ENCODE results near the gene ABCC3.
A peak's percentile ranks its signal among the peaks of the same experiment; 100 is the strongest.

The ABCC3 gene

GRCh38 chr17:50608700-50609379 lies 25.8 kb upstream of the ABCC3 start:
- peak overlapping the region; percentile 2 for H3K4me3 ChIP-seq (ENCODE audit: low read depth, low read length)
- TF ChIP-seq CTCF (IDR thresholded peaks at IDR 0.05; ENCODE audit: low read depth, low read length), result no peak
- peak overlapping the region; percentile 93 for H3K27ac ChIP-seq
- peak; percentile 82 for DNase-seq
- no peaks in the 10 kb centered on the region for H3K27me3 ChIP-seq (ENCODE audit: insufficient read depth, low read depth, severe bottlenecking)
- no peaks in the 10 kb centered on the region for H3K9me3 ChIP-seq (ENCODE audit: severe bottlenecking)
- peaks cover 51% of the 10 kb centered on the region for H3K36me3 ChIP-seq

- no peaks in the 10 kb centered on the region for H3K27me3 ChIP-seq (ENCODE audit: insufficient read depth, low read depth, severe bottlenecking)
- TF ChIP-seq CTCF (IDR thresholded peaks at IDR 0.05; ENCODE audit: low read depth, low read length), result no peak
- no peaks in the 10 kb centered on the region for H3K9me3 ChIP-seq (ENCODE audit: severe bottlenecking)
- peak; percentile 94 for DNase-seq
- peaks cover 44% of the 10 kb centered on the region for H3K36me3 ChIP-seq
- H3K4me3 ChIP-seq (ENCODE audit: low read depth, low read length), result peak overlapping the region; percentile 2
- H3K27ac ChIP-seq, result peak overlapping the region; percentile 93
Observed at GRCh38 chr17:50609380-50610074, 25.2 kb upstream of the ABCC3 start.

GRCh38 chr17:50611634-50612033 lies 23.0 kb upstream of the ABCC3 start:
- H3K27ac ChIP-seq, result peak overlapping the region; percentile 83
- TF ChIP-seq CTCF (IDR thresholded peaks at IDR 0.05; ENCODE audit: low read depth, low read length), result no peak
- peaks cover 39% of the 10 kb centered on the region for H3K36me3 ChIP-seq
- DNase-seq, result no peak
- no peak overlapping the region for H3K4me3 ChIP-seq (ENCODE audit: low read depth, low read length)
- H3K9me3 ChIP-seq (ENCODE audit: severe bottlenecking), result no peaks in the 10 kb centered on the region
- H3K27me3 ChIP-seq (ENCODE audit: insufficient read depth, low read depth, severe bottlenecking), result no peaks in the 10 kb centered on the region

GRCh38 chr17:50612281-50612680 lies 22.4 kb upstream of the ABCC3 start:
- peak; percentile 60 for DNase-seq
- no peak overlapping the region for H3K4me3 ChIP-seq (ENCODE audit: low read depth, low read length)
- no peaks in the 10 kb centered on the region for H3K9me3 ChIP-seq (ENCODE audit: severe bottlenecking)
- peak overlapping the region; percentile 83 for H3K27ac ChIP-seq
- H3K27me3 ChIP-seq (ENCODE audit: insufficient read depth, low read depth, severe bottlenecking), result no peaks in the 10 kb centered on the region
- peaks cover 39% of the 10 kb centered on the region for H3K36me3 ChIP-seq
- TF ChIP-seq CTCF (IDR thresholded peaks at IDR 0.05; ENCODE audit: low read depth, low read length), result no peak

- no peak overlapping the region for H3K4me3 ChIP-seq (ENCODE audit: low read depth, low read length)
- no peaks in the 10 kb centered on the region for H3K27me3 ChIP-seq (ENCODE audit: insufficient read depth, low read depth, severe bottlenecking)
- H3K27ac ChIP-seq, result peak overlapping the region; percentile 83
- DNase-seq, result peak; percentile 68
- TF ChIP-seq CTCF (IDR thresholded peaks at IDR 0.05; ENCODE audit: low read depth, low read length), result peak; percentile 42; the same call in 1 of the 2 replicates
- no peaks in the 10 kb centered on the region for H3K9me3 ChIP-seq (ENCODE audit: severe bottlenecking)
- H3K36me3 ChIP-seq, result peaks cover 40% of the 10 kb centered on the region
Observed at GRCh38 chr17:50613007-50613992, 21.4 kb upstream of the ABCC3 start.
